HG02981 (cell line): ENCODE data around the gene LMAN1L.

ENCODE experiments used
- ATAC-seq: cut with Tn5 transposase; IDR thresholded peaks from one replicate; pipeline ENCODE4 v1.9.1; 2021; ENCODE audit warnings: mild to moderate bottlenecking, moderate library complexity; ENCODE audit not compliant: unreplicated experiment

The LMAN1L gene

DNA sequence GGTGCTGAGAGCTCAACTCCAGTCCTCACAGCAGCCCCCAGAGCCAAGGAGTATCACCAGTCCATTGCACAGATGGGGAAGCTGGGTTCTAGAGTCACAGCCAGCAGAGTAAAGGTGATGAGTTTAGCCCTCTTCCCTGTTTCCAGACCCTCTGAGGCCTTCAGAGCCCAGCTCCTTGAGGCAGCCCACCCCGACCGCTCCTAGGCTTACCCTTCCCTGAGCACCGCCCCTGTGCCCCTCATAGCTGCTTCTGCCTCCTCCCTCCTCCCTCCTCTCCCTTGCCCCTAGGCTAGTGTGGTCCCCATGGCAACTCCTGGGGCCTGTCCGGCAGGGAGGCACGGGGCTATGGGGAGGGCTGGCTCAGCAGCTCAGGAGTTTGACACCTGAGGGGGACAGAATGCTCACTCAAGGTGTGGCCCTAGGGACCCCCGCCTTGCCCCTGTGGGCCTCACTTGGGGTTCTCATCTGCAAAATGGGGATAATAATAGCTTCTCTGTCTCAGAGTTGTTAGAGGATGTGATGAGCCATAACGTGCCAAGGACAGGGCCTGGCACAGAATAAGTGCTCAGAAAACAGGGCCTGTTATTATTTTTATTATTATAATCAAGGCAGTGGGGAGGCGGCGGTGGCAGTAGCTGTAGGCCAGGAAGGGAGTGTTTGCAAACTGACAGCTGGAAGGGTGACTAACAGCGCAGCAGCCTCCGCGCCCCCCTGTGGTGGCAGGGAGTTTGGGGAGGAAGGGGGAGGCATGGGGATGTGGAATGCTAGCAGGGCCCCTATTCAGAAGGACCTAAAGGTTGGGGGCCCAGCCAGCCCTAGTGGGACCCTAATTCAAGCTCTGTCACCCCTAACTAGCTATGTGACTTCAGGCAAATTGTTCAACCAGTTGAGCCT, 19.3 kb upstream of the LMAN1L start:
- ATAC-seq = no peak

DNA sequence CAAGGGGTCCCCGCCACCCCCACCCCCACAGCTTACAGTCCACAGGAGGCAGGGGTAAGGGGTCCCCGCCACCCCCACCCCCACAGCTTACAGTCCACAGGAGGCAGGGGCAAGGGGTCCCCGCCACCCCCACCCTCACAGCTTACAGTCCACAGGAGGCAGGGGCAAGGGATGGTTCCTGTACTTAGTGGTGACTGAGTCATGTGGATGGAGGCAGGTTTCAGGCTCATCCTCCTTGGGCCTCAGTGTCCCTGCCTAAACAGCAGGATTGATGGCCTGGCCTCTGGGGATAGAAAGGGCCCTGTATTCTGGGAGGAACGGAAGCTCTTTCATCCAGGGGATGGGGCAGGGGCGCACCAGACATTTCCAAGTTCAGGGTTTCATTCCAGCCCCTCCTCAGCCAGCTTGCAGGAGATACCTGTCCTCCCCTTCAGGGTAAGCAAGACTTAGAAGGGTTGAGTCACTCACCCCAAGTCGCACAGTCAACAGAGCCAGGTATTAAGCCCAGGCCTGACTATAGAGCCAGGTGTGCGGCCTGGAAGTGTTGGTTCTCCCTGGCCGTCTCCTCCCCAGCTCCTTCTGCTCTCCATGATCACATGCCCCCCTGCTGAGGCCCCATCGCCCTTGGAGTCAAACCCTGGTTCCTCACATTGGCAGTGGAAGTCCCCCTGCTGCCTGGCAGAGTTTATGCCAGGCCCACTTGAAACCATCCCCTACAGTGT, 18.2 kb upstream of the LMAN1L start:
- ATAC-seq = no peak

DNA sequence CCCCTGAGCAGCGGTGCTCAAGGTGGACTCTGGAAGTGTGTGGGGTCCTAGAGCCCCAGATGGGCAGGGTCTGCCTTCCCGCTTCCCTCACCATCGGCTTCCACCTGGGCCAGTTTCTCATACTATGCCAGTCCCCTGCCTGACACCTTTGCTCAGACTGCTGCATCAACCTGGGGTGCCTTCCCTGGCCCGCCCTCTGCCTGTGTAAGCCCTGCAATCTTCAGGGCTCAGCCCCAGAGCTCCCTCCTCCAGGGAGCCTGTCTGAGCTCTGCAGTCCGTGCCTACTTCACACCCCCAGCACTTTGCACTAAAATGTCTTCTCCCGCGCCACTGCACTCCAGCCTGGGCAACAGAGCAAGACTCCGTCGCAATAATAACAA, 17.7 kb upstream of the LMAN1L start:
- ATAC-seq = no peak

DNA sequence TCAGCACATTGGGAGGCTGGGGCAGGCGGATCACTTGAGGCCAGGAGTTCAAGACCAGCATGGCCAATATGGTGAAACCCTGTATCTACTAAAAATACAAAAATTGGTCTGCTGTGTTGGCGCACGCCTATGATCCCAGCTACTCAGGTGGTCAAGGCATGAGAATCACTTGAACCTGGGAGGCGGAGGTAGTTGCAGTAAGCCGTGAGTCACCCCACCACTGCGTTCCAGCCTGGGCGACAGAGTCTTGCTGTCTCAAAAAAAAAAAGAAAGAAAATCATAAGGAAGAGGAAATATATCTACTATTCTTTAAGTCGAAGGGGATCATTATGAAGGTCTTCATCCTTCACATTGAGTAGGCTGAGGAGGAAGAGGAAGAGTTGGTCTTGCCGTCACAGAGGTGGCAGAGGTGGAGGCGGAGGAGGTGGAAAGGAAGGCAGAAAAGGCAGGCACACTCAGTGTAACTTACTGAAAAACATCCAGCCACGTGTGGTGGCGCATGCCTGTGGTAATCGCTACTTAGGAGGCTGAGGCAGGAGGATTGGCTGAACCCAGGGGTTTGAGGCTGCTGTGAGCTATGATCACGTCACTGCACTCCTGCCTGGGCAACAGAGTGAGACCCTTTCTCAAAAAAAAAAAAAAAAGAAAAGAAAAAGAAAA, 16.5 kb upstream of the LMAN1L start:
- no peak for ATAC-seq

DNA sequence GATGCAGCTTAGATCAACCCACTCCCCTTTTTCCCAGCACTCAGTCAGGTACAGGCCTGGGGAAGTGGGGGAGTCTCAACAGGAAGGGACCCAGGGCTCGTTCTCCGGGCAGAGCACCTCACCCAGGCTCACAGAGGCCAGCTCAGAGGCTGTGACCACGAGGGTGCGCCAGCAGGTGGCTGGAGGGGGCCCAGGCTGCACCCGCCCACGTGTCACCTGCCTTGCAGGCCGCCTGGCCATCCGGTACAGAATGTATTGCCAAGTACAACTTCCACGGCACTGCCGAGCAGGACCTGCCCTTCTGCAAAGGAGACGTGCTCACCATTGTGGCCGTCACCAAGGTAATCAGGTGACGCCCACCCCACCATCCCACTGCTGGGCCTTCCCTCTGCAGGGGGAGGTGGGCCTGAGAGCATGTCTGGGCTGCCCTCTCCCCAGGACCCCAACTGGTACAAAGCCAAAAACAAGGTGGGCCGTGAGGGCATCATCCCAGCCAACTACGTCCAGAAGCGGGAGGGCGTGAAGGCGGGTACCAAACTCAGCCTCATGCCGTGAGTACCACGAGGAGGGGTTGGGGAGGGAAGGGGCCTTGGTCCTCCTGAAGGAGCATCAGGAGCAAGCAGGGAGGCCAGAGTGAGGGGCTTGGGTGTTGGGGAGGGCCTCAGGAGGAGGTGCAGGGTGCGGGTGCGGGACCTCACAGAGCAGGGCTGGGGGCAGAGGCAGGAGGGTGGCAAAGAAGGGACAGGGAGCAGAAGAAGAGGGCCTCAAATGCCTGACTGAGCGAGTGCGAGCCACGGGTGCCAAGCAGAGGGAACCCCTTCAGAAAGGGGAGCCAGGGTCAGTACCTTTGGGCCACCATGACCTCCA, 14.0 kb upstream of the LMAN1L start:
- no peak for ATAC-seq

DNA sequence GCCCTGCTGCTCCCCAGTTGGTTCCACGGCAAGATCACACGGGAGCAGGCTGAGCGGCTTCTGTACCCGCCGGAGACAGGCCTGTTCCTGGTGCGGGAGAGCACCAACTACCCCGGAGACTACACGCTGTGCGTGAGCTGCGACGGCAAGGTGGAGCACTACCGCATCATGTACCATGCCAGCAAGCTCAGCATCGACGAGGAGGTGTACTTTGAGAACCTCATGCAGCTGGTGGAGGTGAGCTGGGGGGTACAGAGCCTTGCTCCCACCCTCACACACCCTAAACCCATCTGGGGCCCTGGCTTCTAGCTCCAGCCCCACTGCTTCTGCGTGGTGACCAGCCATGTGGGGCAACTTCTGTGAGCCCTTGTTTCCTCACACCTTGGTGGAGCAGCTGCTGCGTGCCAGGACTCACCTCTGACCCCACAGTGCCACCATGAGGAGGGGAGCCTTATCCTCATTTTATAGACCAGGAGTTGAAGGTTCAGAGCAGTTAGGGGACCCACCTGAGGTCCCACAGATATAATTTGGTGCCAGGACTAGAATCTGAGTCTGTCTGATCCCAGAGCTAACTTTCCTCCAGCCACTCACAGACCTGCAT, 13.3 kb upstream of the LMAN1L start:
- ATAC-seq = no peak

DNA sequence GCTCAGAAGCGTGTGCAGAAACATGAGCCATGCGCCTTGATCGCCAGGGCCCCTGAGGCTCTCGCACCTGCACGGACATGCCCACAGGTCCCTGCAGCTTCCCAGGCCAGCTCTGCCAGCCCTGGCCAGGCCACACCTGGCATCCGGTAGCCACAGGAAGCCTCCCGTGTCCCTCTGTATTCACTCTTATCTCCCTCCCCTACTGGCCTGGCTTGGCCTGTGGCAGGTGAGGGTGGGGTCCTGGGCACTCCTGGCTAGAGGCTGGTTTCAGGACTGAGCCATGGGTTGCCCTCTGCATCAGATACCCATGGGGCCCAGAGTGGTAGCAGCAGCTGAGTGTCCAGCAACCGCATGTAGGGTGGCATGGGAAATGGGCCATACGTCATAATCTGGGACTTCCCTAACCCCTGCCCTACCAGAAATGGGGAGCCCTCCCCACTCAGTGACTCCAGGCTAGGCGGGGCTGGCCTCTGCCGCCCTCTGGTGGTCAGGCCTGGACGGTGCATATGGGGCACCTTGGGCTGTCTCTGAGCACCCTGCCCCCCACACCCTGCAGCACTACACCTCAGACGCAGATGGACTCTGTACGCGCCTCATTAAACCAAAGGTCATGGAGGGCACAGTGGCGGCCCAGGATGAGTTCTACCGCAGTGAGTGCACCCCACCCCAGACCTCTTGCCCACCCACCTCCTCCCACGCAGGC, 12.6 kb upstream of the LMAN1L start:
- peak; percentile 59 for ATAC-seq

DNA sequence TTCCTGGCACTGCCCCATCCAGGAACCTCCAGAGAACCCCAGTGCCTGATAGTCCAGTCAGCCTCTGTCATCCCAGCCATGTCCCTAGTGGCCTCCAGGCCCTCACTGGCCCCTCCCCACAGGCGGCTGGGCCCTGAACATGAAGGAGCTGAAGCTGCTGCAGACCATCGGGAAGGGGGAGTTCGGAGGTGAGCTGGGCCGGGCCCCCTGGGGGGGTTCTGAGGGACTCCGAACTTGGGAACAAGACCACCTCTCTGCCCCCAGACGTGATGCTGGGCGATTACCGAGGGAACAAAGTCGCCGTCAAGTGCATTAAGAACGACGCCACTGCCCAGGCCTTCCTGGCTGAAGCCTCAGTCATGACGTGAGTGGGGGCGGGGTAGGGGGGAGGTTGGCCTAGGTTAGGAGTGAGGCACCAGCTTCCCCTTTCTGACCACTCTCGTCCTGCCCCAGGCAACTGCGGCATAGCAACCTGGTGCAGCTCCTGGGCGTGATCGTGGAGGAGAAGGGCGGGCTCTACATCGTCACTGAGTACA, 12.0 kb upstream of the LMAN1L start:
- ATAC-seq = no peak

DNA sequence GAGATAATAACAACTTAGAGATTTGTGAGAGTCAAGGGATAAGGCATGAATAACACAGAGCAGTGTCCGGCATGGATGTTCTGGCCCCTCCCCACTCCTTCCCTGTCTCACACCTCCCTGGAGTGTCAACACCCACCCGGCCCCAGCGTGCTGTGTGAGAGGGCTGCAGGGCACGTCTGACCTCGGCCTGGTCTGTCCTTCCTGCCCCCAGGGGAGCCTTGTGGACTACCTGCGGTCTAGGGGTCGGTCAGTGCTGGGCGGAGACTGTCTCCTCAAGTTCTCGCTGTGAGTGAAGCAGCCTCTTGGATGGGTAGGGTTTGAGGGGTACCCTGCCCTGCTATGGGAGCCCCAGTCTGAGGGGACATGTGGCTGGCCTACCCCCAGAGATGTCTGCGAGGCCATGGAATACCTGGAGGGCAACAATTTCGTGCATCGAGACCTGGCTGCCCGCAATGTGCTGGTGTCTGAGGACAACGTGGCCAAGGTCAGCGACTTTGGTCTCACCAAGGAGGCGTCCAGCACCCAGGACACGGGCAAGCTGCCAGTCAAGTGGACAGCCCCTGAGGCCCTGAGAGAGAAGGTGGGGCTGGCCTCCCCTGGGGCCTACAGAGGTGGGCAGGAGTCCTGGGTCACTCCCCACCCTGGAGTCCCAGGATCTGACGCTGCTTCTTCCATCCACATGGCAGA, 11.2 kb upstream of the LMAN1L start:
- no peak for ATAC-seq

DNA sequence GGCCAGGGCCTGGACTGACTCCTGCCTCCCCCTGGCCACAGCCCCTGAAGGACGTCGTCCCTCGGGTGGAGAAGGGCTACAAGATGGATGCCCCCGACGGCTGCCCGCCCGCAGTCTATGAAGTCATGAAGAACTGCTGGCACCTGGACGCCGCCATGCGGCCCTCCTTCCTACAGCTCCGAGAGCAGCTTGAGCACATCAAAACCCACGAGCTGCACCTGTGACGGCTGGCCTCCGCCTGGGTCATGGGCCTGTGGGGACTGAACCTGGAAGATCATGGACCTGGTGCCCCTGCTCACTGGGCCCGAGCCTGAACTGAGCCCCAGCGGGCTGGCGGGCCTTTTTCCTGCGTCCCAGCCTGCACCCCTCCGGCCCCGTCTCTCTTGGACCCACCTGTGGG, 10.3 kb upstream of the LMAN1L start:
- ATAC-seq = no peak

DNA sequence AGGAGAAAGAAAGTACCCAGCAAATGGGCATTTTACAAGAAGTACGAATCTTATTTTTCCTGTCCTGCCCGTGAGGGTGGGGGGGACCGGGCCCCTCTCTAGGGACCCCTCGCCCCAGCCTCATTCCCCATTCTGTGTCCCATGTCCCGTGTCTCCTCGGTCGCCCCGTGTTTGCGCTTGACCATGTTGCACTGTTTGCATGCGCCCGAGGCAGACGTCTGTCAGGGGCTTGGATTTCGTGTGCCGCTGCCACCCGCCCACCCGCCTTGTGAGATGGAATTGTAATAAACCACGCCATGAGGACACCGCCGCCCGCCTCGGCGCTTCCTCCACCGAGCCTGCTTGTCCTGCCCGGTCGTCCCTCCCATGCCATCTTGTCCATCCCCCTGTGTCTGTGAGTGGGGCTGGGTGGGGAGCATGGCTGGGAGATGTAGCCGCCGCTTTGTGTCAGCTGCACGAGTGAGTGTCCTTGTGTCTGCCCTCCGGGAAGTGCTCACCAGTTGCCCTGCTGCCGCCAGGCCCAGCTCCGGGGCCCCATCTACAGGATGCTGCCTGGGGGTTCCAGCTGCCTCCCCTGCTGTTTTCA, 9.7 kb upstream of the LMAN1L start:
- ATAC-seq = no peak

DNA sequence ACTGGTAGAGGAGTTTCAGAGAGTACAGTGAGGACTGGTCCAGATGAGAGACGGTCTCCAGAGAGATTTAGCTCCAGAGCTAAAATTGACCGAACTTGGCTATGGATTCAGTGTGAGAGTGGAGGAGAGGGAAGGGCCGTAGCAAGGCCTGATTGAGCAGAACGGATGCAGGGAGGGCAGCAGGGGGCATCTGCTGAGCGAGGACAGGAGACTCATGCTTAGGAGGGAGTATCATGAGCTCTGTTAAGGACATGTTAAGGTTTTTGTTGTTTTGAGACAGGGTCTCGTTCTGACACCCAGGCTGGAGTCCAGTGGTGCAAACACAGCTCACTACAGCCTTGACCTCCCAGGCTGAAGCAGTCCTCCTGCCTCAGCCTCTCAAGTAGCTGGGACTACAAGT, 7.7 kb upstream of the LMAN1L start:
- ATAC-seq = no peak

DNA sequence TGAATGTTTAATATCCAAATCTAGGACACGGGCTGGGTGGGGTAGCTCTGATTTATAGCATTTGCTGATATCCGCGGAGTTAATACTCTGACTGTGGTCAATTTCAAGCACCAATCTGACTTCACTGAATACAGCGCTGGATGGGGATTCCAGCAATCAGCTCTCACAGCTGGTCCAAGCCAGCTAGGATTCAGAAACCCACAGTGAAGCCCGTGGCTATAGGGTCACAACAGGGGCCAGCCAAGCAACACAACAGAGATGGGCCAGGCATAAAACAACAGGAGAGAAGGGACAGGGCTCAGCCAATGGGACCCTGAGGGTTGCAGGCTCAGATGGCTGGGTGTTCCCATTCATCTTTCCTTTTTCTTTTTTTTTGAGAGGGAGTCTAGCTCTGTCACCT, 5.4 kb upstream of the LMAN1L start:
- ATAC-seq = no peak

DNA sequence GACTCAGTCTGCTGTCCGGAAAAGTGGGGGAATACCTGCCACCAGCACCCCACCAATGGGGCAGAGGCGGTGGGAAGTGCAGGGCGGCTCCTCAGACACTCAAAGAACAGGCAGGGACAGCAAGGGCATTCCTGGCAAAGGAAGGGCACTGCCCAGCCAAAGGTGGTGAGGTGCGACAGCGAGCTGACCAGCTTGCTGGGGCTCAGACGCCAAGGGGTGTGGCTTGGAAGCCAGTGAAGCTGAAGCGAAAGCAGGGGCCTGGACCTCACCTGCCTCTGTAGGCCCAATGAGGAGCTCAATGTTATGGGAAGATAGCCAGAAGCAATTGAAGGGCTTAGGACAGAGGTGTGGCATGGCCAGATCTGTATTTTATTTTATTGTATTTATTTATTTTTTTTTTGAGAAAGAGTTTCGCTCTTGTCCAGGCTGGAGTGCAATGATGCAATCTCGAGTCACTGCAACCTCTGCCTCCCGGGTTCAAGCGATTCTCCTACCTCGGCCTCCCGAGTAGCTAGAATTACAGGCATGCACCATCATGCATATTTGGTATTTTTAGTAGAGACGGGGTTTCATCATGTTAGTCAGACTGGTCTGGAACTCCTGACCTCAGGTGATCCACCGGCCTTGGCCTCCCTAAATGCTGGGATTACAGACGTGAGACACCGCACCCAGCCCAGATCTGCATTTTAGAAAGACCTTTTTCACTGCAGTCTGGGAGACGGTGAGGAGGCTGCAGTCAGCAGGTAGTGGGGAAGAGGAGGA, 4.4 kb upstream of the LMAN1L start:
- no peak for ATAC-seq

DNA sequence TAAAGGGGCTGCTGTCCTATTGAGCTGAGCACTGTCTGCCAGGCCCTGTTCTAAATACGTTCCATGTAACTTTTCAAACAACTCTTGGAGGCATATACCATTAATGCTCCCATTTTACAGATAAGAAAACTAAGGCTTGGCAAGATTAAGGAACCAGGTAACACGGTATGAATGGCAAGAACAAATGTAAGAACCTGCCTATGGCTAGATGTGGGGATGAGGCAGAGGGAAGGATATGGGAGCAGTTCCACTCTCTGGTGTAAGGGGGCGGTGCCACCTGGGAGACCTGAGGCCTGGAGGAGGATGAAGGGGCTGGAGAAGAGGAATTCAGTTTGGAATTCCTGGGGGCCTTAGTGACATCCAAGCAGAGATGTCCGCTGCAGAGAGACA, 3.8 kb upstream of the LMAN1L start:
- ATAC-seq = no peak

DNA sequence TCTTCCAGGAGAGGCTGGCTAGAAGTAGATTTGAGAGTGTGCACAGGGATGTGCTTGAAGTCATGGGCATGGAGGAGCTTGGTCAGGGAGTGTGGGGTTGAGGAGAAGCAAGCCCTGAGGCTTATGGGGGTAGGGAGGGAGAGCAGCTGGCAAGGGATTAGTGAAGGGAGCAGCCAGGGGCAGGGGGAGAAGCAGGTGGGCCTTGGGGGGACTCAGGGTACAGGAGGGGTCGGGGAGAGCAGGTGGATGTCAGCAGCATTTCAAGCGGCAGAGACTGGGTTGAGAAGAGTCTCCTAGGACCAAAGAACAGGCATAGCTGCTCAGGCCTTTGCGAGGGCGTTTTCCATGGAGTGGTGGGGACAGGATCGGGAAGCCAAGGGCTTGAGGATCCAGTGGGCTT, 3.4 kb upstream of the LMAN1L start:
- no peak for ATAC-seq

DNA sequence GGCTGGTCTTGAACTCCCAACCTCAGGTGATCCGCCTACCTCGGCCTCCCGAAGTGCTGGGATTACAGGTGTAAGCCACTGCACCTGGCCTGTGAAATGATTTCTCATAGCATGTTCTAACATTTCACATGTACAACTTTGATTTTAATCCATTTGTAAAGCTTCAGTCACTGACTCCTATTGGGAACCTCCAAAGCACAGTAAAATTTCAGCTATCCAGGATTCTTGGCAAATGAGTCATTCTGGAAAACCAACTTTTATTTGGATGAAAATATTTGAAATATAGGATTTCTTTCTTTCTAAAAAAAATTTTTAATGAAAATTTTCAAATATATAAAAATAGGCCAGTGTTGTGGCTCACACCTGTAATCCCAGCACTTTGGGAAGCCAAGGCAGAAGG, 2.7 kb upstream of the LMAN1L start:
- ATAC-seq = no peak
